HG03139 (cell line): Measurements from ENCODE around the gene CYP2D6.
"Not testable (repeated sequence)": the region's sequence is repeated elsewhere in the genome, so short reads cannot be mapped to it uniquely, and the experiment has no call there.

Experiments used
- ATAC-seq: cut with Tn5 transposase; IDR thresholded peaks from one replicate; pipeline ENCODE4 v1.9.1; 2021; ENCODE audit not compliant: unreplicated experiment

CYP2D6 gene

GRCh38 chr22:42130639-42131431, at the start of gene CYP2D6:
TSS of gene CYP2D6 (minus strand) at chr22:42130810. CDS start at chr22:42130791, 19 bp downstream.
- ATAC-seq, result not testable (repeated sequence)

- ATAC-seq, result no peak
These were observed 49.0 kb upstream of the CYP2D6 start for GRCh38 chr22:42179616-42180015.

- no peak for ATAC-seq
These were observed 48.4 kb upstream of the CYP2D6 start for GRCh38 chr22:42178910-42179519.

GRCh38 chr22:42177891-42178336, 47.3 kb upstream of the CYP2D6 start:
- ATAC-seq, result no peak

- ATAC-seq, result no peak
These were observed 45.8 kb upstream of the CYP2D6 start for GRCh38 chr22:42176255-42176915.

- no peak for ATAC-seq
These were observed 43.5 kb upstream of the CYP2D6 start for GRCh38 chr22:42174062-42174461.

- no peak for ATAC-seq
These were observed 42.7 kb upstream of the CYP2D6 start for GRCh38 chr22:42173183-42173926.

GRCh38 chr22:42172773-42173172, 42.2 kb upstream of the CYP2D6 start:
- no peak for ATAC-seq

GRCh38 chr22:42171946-42172719, 41.5 kb upstream of the CYP2D6 start:
- no peak for ATAC-seq

- no peak for ATAC-seq
These were observed 40.8 kb upstream of the CYP2D6 start for GRCh38 chr22:42171417-42171816.

GRCh38 chr22:42170946-42171345, 40.3 kb upstream of the CYP2D6 start:
- no peak for ATAC-seq

GRCh38 chr22:42169055-42169469, 38.5 kb upstream of the CYP2D6 start:
- no peak for ATAC-seq

- ATAC-seq, result no peak
These were observed 37.9 kb upstream of the CYP2D6 start for GRCh38 chr22:42168476-42168875.

GRCh38 chr22:42167066-42167465, 36.5 kb upstream of the CYP2D6 start:
- no peak for ATAC-seq

GRCh38 chr22:42164901-42165300, 34.3 kb upstream of the CYP2D6 start:
- no peak for ATAC-seq

- no peak for ATAC-seq
These were observed 32.9 kb upstream of the CYP2D6 start for GRCh38 chr22:42163515-42163914.

- ATAC-seq, result no peak
These were observed 32.3 kb upstream of the CYP2D6 start for GRCh38 chr22:42162728-42163489.

GRCh38 chr22:42160830-42161696, 30.5 kb upstream of the CYP2D6 start:
- no peak for ATAC-seq

GRCh38 chr22:42160251-42160650, 29.6 kb upstream of the CYP2D6 start:
- ATAC-seq, result no peak
